PFSK-1 (cell line): Measurements from ENCODE around the gene MAP1B.
A peak's percentile ranks its signal among the peaks of the same experiment; 100 is the strongest.

ENCODE experiments used
- FOXP2 ChIP-seq: optimal IDR thresholded peaks from 2 replicates; pipeline ENCODE3; 2011; ENCODE audit warnings: borderline replicate concordance, control low read depth, inconsistent platforms; ENCODE audit not compliant: insufficient read depth; ENCODE audit errors: extremely low read length, extremely low read depth
- POLR2AphosphoS5 ChIP-seq: IDR thresholded peaks from 2 replicates; pipeline ENCODE4 v1.6.1; 2012; ENCODE audit warnings: low read depth, mild to moderate bottlenecking, control low read depth, low read length, moderate library complexity
- REST ChIP-seq, 2 experiments: IDR thresholded peaks; 2 replicates each; pipeline versions ENCODE4 v1.6.1 to v1.8.0; 2011 to 2012; ENCODE audit warnings: low read depth in 2 of 2, low read length in 2 of 2, control low read depth in 1 of 2, inconsistent platforms in 1 of 2, mild to moderate bottlenecking in 1 of 2, moderate library complexity in 1 of 2; ENCODE audit not compliant: insufficient read depth in 1 of 2
- SIN3A ChIP-seq: IDR thresholded peaks from 2 replicates; pipeline ENCODE4 v1.6.1; 2012; ENCODE audit warnings: mild to moderate bottlenecking, low read length, moderate library complexity, borderline replicate concordance; ENCODE audit not compliant: insufficient read depth
- TAF1 ChIP-seq: IDR thresholded peaks from 2 replicates; pipeline ENCODE4 v1.6.1; 2012; ENCODE audit warnings: low read length, control low read depth, borderline replicate concordance; ENCODE audit not compliant: insufficient read depth

The MAP1B gene

GRCh38 chr5:72065751-72066255 is 41.5 kb upstream of the MAP1B start:
- TF ChIP-seq FOXP2: no peak
- TF ChIP-seq REST (IDR thresholded peaks at IDR 0.05; ENCODE audit: insufficient read depth in 1 of 2, low read depth in 2 of 2, low read length in 2 of 2): peak in 1 of 2 experiments; percentile 26; a peak in 1 of 4 replicates

GRCh38 chr5:72066705-72067107 is 40.6 kb upstream of the MAP1B start:
- TF ChIP-seq FOXP2 (no peak), REST (IDR thresholded peaks at IDR 0.05; ENCODE audit: insufficient read depth in 1 of 2, low read depth in 2 of 2, low read length in 2 of 2) (no peak), TAF1 (no peak), SIN3A (no peak), POLR2AphosphoS5 (no peak)

GRCh38 chr5:72067682-72068470 is 39.4 kb upstream of the MAP1B start:
- no peak for TF ChIP-seq TAF1
- no peak for TF ChIP-seq REST (IDR thresholded peaks at IDR 0.05; ENCODE audit: insufficient read depth in 1 of 2, low read depth in 2 of 2, low read length in 2 of 2)
- no peak for TF ChIP-seq POLR2AphosphoS5
- no peak for TF ChIP-seq FOXP2
- TF ChIP-seq SIN3A: no peak

DNA sequence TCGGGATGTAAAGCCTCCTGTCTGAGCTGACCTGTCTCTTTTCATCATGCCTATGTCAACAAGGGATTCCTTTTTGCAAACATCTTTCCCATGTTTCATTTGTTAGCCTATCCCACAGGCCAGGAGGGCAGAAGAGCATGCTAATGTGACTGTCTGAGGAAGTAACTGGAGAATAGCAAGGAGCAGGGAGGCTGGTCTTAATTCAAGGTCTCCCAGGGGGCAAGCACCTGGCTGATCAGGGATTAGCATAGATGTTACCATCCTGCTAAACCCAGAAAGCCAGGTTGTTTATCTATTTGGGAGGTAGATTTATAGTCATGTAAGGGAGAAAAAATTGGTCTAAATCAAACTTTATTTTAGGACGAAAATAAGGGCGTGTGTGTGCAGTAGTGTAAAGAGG is 36.7 kb upstream of the MAP1B start:
- no peak for TF ChIP-seq FOXP2
- no peak for TF ChIP-seq REST (IDR thresholded peaks at IDR 0.05; ENCODE audit: insufficient read depth in 1 of 2, low read depth in 2 of 2, low read length in 2 of 2)
- TF ChIP-seq TAF1: no peak
- TF ChIP-seq SIN3A: no peak
- no peak for TF ChIP-seq POLR2AphosphoS5
